Tongue (tissue), 2 donors: ENCODE data around the gene DAO. TPM values are rescaled to one million over a fixed set of nuclear protein-coding genes. Genes with fewer than 3 reads are reported as not detected.

Source experiments
- DNase-seq: peaks from one replicate; pipeline ENCODE4 v3.0.0-alpha.2; 2015
- total RNA-seq: library from RNA; depleted of rRNA; stranded (reverse); fragments of >200 nt; gene quantifications from one replicate; pipeline ENCODE4 v1.2.3, GENCODE V29; 2014

Gene DAO
- total RNA-seq, 1 donor from 2014 or later = not detected

DNA sequence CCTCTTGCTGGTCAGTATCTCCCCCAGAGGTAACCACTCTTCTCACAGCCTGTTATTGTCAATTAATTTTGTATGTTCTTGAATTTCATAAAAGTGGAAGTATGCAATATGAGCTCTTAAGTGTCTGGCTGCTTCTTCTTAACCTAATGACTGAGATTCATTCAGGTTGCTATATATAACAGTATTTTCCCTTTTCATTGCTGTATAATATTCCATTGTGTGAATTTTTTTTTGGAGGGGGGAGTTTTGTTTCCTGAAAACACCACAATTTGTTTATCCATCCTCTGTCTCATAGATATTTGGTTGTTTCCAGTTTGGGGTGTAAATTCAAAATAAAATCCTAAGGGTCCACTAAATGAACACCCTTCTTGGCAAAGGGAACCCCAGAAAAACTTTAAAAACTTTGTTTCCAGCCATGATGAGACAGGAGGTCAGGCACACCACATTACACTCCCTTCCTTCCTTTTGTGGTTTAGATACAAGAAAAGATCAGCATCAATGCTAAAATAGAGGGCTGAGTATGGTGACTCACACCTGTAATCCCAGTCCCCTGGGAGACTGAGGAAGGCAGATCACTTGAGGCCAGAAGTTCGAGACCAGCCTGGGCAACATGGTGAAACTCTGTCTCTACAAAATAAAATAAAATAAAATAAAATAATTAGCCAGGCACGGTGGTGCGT lies 4.1 kb upstream of the DAO start:
- no peak for DNase-seq

- no peak for DNase-seq
Observed at GRCh38 chr12:108876550-108876949, 3.3 kb upstream of the DAO start.

- DNase-seq = no peak
Observed at GRCh38 chr12:108881953-108882352, 2.1 kb downstream of the DAO start.

- DNase-seq = peak; percentile 28
Observed at GRCh38 chr12:108884116-108885012, 4.5 kb downstream of the DAO start.

DNA sequence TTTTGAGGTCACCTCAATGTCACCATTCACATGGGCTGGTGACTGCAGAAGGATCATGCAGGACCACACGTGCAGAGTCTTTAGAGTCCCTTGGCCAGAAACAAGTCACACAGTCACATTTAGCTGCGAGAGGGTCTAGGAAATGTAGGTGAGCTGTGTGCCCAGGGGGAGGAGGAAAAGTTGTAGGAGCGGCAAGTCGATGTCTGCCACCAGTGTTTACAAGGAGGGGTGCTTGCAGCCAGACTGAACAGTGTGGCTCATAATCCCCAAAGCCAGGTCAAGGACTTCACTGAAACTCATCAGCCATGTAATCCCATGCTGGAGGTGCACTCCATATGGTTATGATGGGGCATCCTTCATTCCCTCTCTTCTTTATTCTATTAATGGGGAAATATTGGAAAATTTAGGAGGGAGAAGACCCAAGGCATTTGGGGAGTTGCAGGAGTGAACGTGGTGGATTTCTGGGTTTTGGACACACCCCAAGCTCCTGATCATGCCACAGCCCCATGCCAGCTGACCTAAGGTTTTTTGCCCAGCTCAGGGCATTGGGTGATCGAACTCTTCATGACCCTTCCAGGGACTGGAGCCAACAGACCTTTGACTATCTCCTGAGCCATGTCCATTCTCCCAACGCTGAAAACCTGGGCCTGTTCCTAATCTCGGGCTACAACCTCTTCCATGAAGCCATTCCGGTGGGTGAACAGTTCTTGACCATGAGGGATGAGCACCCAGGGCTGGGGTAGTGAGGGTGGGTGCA lies 7.2 kb downstream of the DAO start:
- no peak for DNase-seq

DNA sequence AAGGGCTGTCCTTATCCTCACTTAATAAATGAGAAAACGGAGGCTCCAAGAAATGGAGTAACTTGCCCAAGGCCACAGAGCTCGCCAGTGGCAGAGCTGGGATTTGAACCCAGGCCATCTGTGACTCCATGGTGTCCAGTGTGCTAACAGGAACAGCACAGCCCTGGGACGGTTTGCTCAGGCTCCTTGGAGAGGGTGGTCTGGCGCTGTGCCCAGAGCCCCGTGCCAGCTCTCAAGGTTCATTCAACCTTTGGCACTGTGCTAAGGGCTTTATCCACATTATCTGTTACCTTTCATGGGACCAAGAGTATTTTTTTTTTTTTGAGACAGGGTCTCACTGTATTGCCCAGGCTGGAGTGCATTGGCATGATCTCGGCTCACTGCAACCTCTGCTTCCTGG lies 8.1 kb downstream of the DAO start:
- DNase-seq = no peak

DNA sequence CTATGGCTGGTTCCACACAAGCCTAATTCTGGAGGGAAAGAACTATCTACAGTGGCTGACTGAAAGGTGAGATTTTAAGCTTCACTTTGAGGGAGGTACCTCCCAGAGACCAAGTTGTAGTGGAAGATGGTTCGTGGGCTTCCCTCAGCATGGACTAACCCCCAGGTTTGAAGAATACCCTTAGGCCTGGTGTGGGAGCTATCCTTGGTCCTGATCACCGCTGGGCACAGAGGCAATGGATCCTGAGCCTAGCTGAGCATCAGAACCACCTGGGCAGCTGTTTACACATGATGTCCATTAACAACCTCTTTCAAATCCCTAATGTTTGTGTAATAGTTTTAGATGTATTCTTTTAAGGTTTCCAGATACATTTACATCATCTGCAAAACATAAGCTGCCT lies 10.3 kb downstream of the DAO start:
- peak; percentile 26 for DNase-seq

GRCh38 chr12:108895220-108895802 lies 15.4 kb downstream of the DAO start:
- DNase-seq = no peak

GRCh38 chr12:108896336-108896735 lies 16.4 kb downstream of the DAO start:
- no peak for DNase-seq

- DNase-seq = no peak
Observed at GRCh38 chr12:108896817-108897216, 16.9 kb downstream of the DAO start.

- DNase-seq = no peak
Observed at GRCh38 chr12:108899145-108899544, 19.3 kb downstream of the DAO start.

DNA sequence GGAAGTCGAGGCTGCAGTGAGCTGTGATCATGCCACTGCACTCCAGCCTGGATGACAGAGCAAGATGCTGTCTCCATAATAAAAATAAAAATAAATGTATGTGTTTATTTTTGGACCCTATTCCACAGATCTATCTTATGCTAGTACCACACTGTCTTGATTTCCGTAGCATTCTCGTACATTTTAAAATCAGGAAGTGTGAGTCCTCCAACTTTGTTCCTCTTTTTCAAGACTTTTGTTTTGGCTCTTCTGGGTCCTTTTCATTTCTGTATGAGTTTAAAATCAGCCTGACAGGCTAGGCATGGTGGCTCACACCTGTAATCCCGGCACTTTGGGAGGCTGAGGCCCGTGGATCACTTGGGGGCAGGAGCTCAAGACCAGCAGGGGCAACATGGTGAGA lies 25.8 kb downstream of the DAO start:
- DNase-seq = no peak

DNA sequence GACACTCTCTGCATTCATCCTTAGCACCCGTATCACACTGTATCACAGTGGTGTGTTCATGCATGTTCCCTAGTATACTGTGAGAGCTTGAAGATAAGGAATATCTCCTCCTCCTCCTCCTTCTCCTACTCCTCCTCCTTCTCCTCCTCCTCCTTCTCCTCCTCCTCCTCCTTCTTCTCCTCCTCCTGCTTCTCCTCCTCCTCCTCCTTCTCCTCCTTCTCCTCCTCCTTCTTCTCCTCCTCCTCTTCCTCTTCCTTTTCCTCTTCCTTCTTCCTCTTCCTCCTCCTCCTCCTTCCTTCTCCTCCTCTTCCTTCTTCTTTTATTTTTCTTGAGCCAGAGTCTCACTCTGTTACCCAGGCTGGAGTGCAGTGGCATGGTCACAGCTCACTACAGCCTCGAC lies 27.1 kb downstream of the DAO start:
- no peak for DNase-seq

GRCh38 chr12:108907839-108908351 lies 28.0 kb downstream of the DAO start:
- peak; percentile 17 for DNase-seq

DNA sequence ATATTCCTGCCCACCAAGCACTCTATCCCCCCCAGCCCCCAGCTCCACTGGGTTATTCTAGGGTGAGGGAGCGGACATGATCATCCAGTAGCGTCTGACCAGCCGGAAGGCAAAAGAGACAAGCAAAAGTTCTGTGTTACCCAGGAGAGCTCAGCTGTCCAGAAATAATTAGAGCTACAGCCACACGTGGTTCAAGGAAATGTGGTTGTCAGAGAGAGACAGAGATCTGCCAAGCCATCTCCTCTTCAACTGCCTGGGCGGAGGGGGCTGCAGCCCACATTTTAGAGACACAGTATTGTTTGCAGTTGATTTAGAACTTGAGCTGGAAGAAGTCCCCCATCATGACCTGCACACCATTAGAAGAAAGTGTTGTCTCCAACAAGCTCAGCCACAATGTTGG lies 30.4 kb downstream of the DAO start:
- no peak for DNase-seq

- no peak for DNase-seq
Observed at GRCh38 chr12:108911915-108912314, 32.0 kb downstream of the DAO start.

DNA sequence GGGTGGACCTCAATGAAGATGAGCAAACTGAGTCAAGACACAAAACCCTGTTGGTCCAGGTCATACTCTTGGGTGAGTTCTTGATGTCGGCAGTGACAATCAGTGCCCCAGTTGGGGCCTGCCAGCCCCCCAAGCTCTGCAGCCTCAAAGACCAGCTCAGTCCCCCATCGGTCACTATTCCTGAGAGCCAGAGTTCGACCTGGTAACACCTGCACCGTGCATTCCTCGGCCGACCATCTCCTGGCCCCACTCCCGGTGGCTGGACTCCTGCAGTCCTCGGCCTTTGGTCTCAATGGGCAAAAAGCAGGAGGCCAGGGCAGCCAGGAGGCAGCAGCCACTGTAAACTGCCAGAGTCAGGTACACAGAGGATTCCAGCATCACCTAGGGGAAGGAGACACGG lies 32.5 kb downstream of the DAO start:
- DNase-seq = no peak

GRCh38 chr12:108914121-108914531 lies 34.2 kb downstream of the DAO start:
- DNase-seq = peak; percentile 31

- no peak for DNase-seq
Observed at GRCh38 chr12:108915632-108916133, 35.8 kb downstream of the DAO start.

- no peak for DNase-seq
Observed at GRCh38 chr12:108916336-108916735, 36.4 kb downstream of the DAO start.

GRCh38 chr12:108918206-108918605 lies 38.3 kb downstream of the DAO start:
- DNase-seq = no peak
